MM.1S (cell line): ENCODE data around the gene GAL3ST1.

Experiments
- DNase-seq: peaks from one replicate; pipeline ENCODE4 v3.0.0-alpha.2; 2015
- H2AFZ ChIP-seq: fragments of 300-600 bp; sonication (generic); 2 replicates; pipeline ENCODE4 v1.6.0; 2016; ENCODE audit warnings: antibody characterized with exemption, low read length
- H3F3A ChIP-seq: fragments of 300-600 bp; sonication (generic); 2 replicates; pipeline ENCODE4 v1.6.1; 2016; ENCODE audit warnings: mild to moderate bottlenecking, antibody characterized with exemption, low read length, moderate library complexity, mixed read lengths; ENCODE audit not compliant: insufficient read depth
- H3K27ac ChIP-seq: fragments of 300-600 bp; sonication (generic); 2 replicates; pipeline ENCODE4 v1.5.1; 2016; ENCODE audit warnings: mild to moderate bottlenecking, low read length
- H3K27me3 ChIP-seq: fragments of 300-600 bp; sonication (generic); replicated peaks from 2 replicates; pipeline ENCODE4 v1.6.0; 2016; ENCODE audit warnings: low read length; ENCODE audit not compliant: insufficient read depth
- H3K36me3 ChIP-seq: fragments of 300-600 bp; sonication (generic); replicated peaks from 2 replicates; pipeline ENCODE4 v1.6.1; 2016; ENCODE audit warnings: mild to moderate bottlenecking, low read length, mixed read lengths; ENCODE audit not compliant: insufficient read depth
- H3K4me1 ChIP-seq: fragments of 300-600 bp; sonication (generic); 2 replicates; pipeline ENCODE4 v1.6.1; 2016; ENCODE audit warnings: low read length, mixed read lengths
- H3K4me2 ChIP-seq: fragments of 300-600 bp; sonication (generic); 2 replicates; pipeline ENCODE4 v1.6.0; 2016; ENCODE audit warnings: low read depth, low read length
- H3K4me3 ChIP-seq: fragments of 300-600 bp; sonication (generic); 2 replicates; pipeline ENCODE4 v1.5.1; 2016; ENCODE audit warnings: low read length, mixed read lengths
- H3K79me2 ChIP-seq: fragments of 300-600 bp; sonication (generic); 2 replicates; pipeline ENCODE4 v1.6.1; 2016; ENCODE audit warnings: mixed run types, low read length, mixed read lengths
- H3K9ac ChIP-seq: fragments of 300-600 bp; sonication (generic); 2 replicates; pipeline ENCODE4 v1.6.1; 2016; ENCODE audit warnings: low read length, mixed read lengths
- H3K9me2 ChIP-seq: fragments of 300-600 bp; sonication (generic); replicated peaks from 2 replicates; pipeline ENCODE4 v1.6.1; 2016; ENCODE audit warnings: mild to moderate bottlenecking, low read length, mixed read lengths; ENCODE audit not compliant: insufficient read depth
- H3K9me3 ChIP-seq: fragments of 300-600 bp; sonication (generic); replicated peaks from 2 replicates; pipeline ENCODE4 v1.6.1; 2016; ENCODE audit warnings: mild to moderate bottlenecking, low read length, mixed read lengths; ENCODE audit not compliant: insufficient read depth
- H4K20me1 ChIP-seq: fragments of 300-600 bp; sonication (generic); 2 replicates; pipeline ENCODE4 v1.6.1; 2016; ENCODE audit warnings: mild to moderate bottlenecking, low read length, moderate library complexity, mixed read lengths; ENCODE audit not compliant: insufficient read depth
- EZH2 ChIP-seq: fragments of 300-600 bp; sonication (generic); optimal IDR thresholded peaks from 2 replicates; pipeline ENCODE3; 2017; ENCODE audit warnings: low read depth, mild to moderate bottlenecking, antibody characterized with exemption, low read length, mixed read lengths
- EZH2phosphoT487 ChIP-seq: fragments of 300-600 bp; sonication (generic); IDR thresholded peaks from 2 replicates; pipeline ENCODE4 v1.6.1; 2018; ENCODE audit warnings: antibody characterized with exemption, low read length
- TF ChIP-seq, protein P1 (sequence below): fragments of 300-600 bp; sonication (generic); IDR thresholded peaks from 2 replicates; pipeline ENCODE4 v1.5.1; 2016; ENCODE audit warnings: antibody characterized with exemption, low read length, mixed read lengths

The GAL3ST1 gene

DNA sequence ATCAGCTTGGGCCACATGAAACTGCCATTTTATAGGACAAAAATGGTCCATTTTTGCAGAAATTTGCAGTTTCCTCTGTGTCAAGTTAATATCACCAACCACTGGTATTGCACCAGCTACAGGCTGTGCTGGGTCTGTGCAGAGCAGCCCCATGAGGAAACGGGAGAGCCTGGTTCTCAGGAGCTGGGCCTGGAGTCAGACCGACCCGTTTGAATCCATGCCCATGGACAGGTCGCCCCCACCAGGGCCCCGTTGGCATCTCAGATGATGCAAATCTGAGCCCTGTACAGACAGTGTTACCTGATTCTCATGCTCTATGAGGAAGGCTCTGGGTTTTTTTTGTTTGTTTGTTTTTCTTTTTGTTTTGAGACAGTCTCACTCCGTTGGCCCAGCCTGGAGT lies 18.1 kb downstream of the GAL3ST1 start:
- Histone ChIP-seq H3K27me3 (no peaks in the 10 kb centered on the region), H4K20me1 (no peaks in the 10 kb centered on the region), H3K4me2 (no peak overlapping the region), H3K79me2 (no peaks in the 10 kb centered on the region), H3K9me3 (no peaks in the 10 kb centered on the region), H3K4me3 (no peak overlapping the region), H3K36me3 (no peaks in the 10 kb centered on the region), H3F3A (no peaks in the 10 kb centered on the region), H3K9ac (no peak overlapping the region), H3K4me1 (no peaks in the 10 kb centered on the region), H3K9me2 (no peaks in the 10 kb centered on the region), H2AFZ (no peak overlapping the region), H3K27ac (no peak overlapping the region)
- TF ChIP-seq, protein P1, sequence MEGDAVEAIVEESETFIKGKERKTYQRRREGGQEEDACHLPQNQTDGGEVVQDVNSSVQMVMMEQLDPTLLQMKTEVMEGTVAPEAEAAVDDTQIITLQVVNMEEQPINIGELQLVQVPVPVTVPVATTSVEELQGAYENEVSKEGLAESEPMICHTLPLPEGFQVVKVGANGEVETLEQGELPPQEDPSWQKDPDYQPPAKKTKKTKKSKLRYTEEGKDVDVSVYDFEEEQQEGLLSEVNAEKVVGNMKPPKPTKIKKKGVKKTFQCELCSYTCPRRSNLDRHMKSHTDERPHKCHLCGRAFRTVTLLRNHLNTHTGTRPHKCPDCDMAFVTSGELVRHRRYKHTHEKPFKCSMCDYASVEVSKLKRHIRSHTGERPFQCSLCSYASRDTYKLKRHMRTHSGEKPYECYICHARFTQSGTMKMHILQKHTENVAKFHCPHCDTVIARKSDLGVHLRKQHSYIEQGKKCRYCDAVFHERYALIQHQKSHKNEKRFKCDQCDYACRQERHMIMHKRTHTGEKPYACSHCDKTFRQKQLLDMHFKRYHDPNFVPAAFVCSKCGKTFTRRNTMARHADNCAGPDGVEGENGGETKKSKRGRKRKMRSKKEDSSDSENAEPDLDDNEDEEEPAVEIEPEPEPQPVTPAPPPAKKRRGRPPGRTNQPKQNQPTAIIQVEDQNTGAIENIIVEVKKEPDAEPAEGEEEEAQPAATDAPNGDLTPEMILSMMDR: no peak
- TF ChIP-seq EZH2phosphoT487 (no peak), EZH2 (no peak)
- no peak for DNase-seq

DNA sequence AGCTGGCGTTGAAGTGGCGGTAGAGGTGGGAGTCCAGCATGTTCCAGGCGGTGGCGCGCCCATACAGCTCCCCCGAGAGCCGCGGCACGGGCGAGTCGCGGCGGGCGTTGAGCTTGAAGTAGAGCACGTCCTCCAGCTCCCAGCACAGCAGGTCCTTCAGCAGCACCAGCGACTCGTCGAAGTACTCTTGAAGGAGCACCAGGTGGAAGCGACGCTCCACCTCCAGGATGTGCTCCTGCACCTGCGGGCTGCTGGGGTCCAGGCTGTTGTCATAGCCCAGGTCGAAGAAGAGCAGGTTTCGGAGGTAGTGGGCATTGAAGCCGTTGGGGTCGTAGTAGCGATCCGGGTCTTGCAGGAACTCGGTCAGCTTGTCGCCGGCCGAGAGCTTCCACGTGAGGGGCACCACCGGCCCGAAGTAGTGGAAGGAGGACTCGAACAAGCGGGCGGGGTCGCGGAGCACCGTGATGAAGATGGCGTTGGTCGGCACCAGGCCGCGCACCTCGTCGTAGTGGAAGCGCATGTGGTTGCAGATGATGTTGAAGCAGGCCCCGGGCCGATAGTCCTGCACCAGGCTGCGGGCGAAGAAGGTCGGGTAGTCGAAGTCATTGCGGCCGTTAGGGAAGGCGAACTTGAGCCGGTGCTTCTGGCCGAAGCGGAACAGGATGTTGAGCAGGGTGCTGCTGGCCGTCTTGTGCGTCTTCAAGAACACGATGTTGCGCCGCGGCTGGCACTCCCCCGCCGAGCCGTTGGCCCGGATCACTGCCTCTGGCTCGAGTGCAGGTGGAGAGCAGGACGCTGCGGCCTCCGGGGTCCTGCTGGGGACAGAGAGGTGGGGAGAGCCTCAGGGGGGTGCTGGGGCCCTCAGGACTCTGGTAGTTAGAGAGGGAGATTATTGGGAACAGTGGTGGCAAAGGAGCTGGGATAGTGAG lies 18.9 kb downstream of the GAL3ST1 start:
- Histone ChIP-seq H3K27me3 (no peaks in the 10 kb centered on the region), H3K4me2 (no peak overlapping the region), H3K36me3 (no peaks in the 10 kb centered on the region), H3K4me1 (no peaks in the 10 kb centered on the region), H3F3A (no peaks in the 10 kb centered on the region), H3K9me2 (no peaks in the 10 kb centered on the region), H3K9me3 (no peaks in the 10 kb centered on the region), H4K20me1 (no peaks in the 10 kb centered on the region), H3K27ac (no peak overlapping the region), H3K79me2 (no peaks in the 10 kb centered on the region), H3K4me3 (no peak overlapping the region), H2AFZ (no peak overlapping the region), H3K9ac (no peak overlapping the region)
- TF ChIP-seq, protein P1: no peak
- no peak for TF ChIP-seq EZH2
- no peak for TF ChIP-seq EZH2phosphoT487
- no peak for DNase-seq

- no peaks in the 10 kb centered on the region for H4K20me1 ChIP-seq
- H3K4me1 ChIP-seq: no peaks in the 10 kb centered on the region
- H3K79me2 ChIP-seq: no peaks in the 10 kb centered on the region
- peaks cover 9% of the 10 kb centered on the region; the same call in 1 of the 2 replicates for H3K27me3 ChIP-seq
- H3K4me2 ChIP-seq: no peak overlapping the region
- H3F3A ChIP-seq: no peaks in the 10 kb centered on the region
- H3K9me2 ChIP-seq: no peaks in the 10 kb centered on the region
- no peak for TF ChIP-seq EZH2
- no peak for TF ChIP-seq EZH2phosphoT487
- TF ChIP-seq, protein P1: no peak
- no peak overlapping the region for H3K9ac ChIP-seq
- no peaks in the 10 kb centered on the region for H3K9me3 ChIP-seq
- no peaks in the 10 kb centered on the region for H3K36me3 ChIP-seq
- no peak for DNase-seq
- no peak overlapping the region for H3K27ac ChIP-seq
- H3K4me3 ChIP-seq: no peak overlapping the region
- no peak overlapping the region for H2AFZ ChIP-seq
Observed at GRCh38 chr22:30553971-30554370, 20.5 kb downstream of the GAL3ST1 start.
